H1 (cell line): ENCODE measurements around the gene PLEKHG4. TPM values are rescaled to one million over a fixed set of nuclear protein-coding genes. Genes with fewer than 3 reads are reported as not detected.

Experiments used
- CTCF ChIA-PET: fragments of 300-600 bp; sonication (Branson Sonifier 250); formaldehyde crosslinking; loops from one replicate; lab custom pipeline; 2021; ENCODE audit not compliant: partially characterized antibody; lab: Charles Lee
- POLR2A ChIA-PET: fragments of 300-600 bp; sonication (Branson Sonifier 250); formaldehyde crosslinking; loops from one replicate; lab custom pipeline; 2021; ENCODE audit warnings: inconsistent platforms; ENCODE audit not compliant: partially characterized antibody; lab: Charles Lee
- DNase-seq, 2 experiments: peaks; one replicate each; pipeline versions ENCODE4 v3.0.0 to v3.0.0-alpha.2; 2010 to 2022; ENCODE audit warnings: low spot score in 2 of 2, low read depth in 1 of 2, mixed read lengths in 1 of 2
- FAIRE-seq: peaks from 2 replicates; lab custom pipeline; 2011; peaks lifted over from hg19 to GRCh38; lab: Jason Lieb, UNC
- H2AFZ ChIP-seq: 2 replicates; pipeline ENCODE4 v1.8.1; 2012; ENCODE audit warnings: low read length, inconsistent platforms
- H2AK5ac ChIP-seq: 2 replicates; pipeline ENCODE4 v1.6.1; 2013; ENCODE audit warnings: low read depth, low read length
- H2BK120ac ChIP-seq: replicated peaks from 2 replicates; pipeline ENCODE3; 2013; ENCODE audit warnings: low read depth, low read length, inconsistent platforms
- H2BK12ac ChIP-seq: 2 replicates; pipeline ENCODE4 v1.6.1; 2013; ENCODE audit warnings: low read depth, low read length
- H2BK15ac ChIP-seq: 2 replicates; pipeline ENCODE4 v1.6.1; 2013; ENCODE audit warnings: low read length
- H2BK20ac ChIP-seq: 2 replicates; pipeline ENCODE4 v1.6.1; 2013; ENCODE audit warnings: low read length
- H2BK5ac ChIP-seq: 2 replicates; pipeline ENCODE4 v1.6.1; 2013; ENCODE audit warnings: low read depth, low read length
- H3K14ac ChIP-seq: 2 replicates; pipeline ENCODE4 v1.6.1; 2013; ENCODE audit warnings: inconsistent platforms; ENCODE audit not compliant: insufficient read length
- H3K18ac ChIP-seq: 2 replicates; pipeline ENCODE4 v1.6.1; 2013; ENCODE audit warnings: low read length; ENCODE audit errors: extremely low read depth
- H3K23ac ChIP-seq: 2 replicates; pipeline ENCODE4 v1.6.1; 2013; ENCODE audit warnings: inconsistent platforms; ENCODE audit not compliant: insufficient read length
- H3K23me2 ChIP-seq: 2 replicates; pipeline ENCODE4 v1.6.1; 2013; ENCODE audit warnings: low read depth, low read length
- H3K27ac ChIP-seq: 2 replicates; pipeline ENCODE4 v1.6.1; 2011; ENCODE audit warnings: low read depth, low read length, inconsistent platforms
- H3K27me3 ChIP-seq, 4 experiments: replicated peaks in 1 of 4; 1 replicate in 1 of 4; 2 replicates in 3 of 4; pipeline versions ENCODE4 v1.6.1 to v1.8.1; 2011 to 2013; ENCODE audit warnings: low read length in 3 of 4, mild to moderate bottlenecking in 3 of 4, inconsistent platforms in 2 of 4, mixed read lengths in 2 of 4, moderate library complexity in 1 of 4; ENCODE audit not compliant: control insufficient read depth in 3 of 4, insufficient read depth in 3 of 4; ENCODE audit errors: extremely low read depth in 1 of 4
- H3K36me3 ChIP-seq, 4 experiments: 2 replicates each; pipeline versions ENCODE4 v1.6.1 to v1.8.1; 2011 to 2013; ENCODE audit warnings: mild to moderate bottlenecking in 4 of 4, low read length in 3 of 4, moderate library complexity in 2 of 4, control low read depth in 1 of 4, inconsistent platforms in 1 of 4; ENCODE audit not compliant: insufficient read depth in 4 of 4, control insufficient read depth in 2 of 4
- H3K4ac ChIP-seq: replicated peaks from 2 replicates; pipeline ENCODE3; 2013; ENCODE audit warnings: low read length, low read depth, mixed read lengths, inconsistent platforms; ENCODE audit not compliant: insufficient read length
- H3K4me1 ChIP-seq, 4 experiments: replicated peaks in 1 of 4; 1 replicate in 1 of 4; 2 replicates in 3 of 4; pipeline versions ENCODE4 v1.6.1 to v1.8.1; 2011 to 2013; ENCODE audit warnings: low read length in 3 of 4, inconsistent platforms in 2 of 4, mixed read lengths in 1 of 4; ENCODE audit not compliant: insufficient read depth in 4 of 4, control insufficient read depth in 3 of 4
- H3K4me2 ChIP-seq, 2 experiments: 2 replicates each; pipeline versions ENCODE4 v1.6.1 to v1.8.1; 2011 to 2013; ENCODE audit warnings: low read depth in 2 of 2, low read length in 2 of 2, control low read depth in 1 of 2, inconsistent platforms in 1 of 2, mild to moderate bottlenecking in 1 of 2; ENCODE audit not compliant: insufficient read depth in 1 of 2
- H3K4me3 ChIP-seq, 4 experiments: fragments of 200-600, 300-600 bp in 1 of 4; sonication (generic), shearing (Covaris generic), sonication (Bioruptor Twin) in 1 of 4; 2 replicates each; pipeline versions ENCODE4 v1.5.1 to v1.8.1; 2011 to 2016; ENCODE audit warnings: low read length in 4 of 4, low read depth in 3 of 4, control low read depth in 2 of 4, inconsistent platforms in 2 of 4, mild to moderate bottlenecking in 2 of 4, mixed read lengths in 1 of 4, moderate library complexity in 1 of 4; ENCODE audit not compliant: insufficient read depth in 2 of 4; ENCODE audit errors: extremely low read depth in 1 of 4
- H3K56ac ChIP-seq: replicated peaks from 2 replicates; pipeline ENCODE3; 2013; ENCODE audit warnings: low read depth, mild to moderate bottlenecking, mixed read lengths, low read length, inconsistent platforms; ENCODE audit not compliant: insufficient read length
- H3K79me1 ChIP-seq: 2 replicates; pipeline ENCODE4 v1.6.1; 2013; ENCODE audit warnings: low read depth, low read length, control low read depth
- H3K79me2 ChIP-seq, 2 experiments: 2 replicates each; pipeline versions ENCODE4 v1.6.1 to v1.8.1; 2012 to 2013; ENCODE audit warnings: low read length in 2 of 2, mild to moderate bottlenecking in 2 of 2, inconsistent platforms in 1 of 2; ENCODE audit not compliant: insufficient read depth in 2 of 2, control insufficient read depth in 1 of 2
- H3K9ac ChIP-seq, 4 experiments: replicated peaks in 1 of 4; 1 replicate in 1 of 4; 2 replicates in 3 of 4; pipeline versions ENCODE4 v1.6.1 to v1.8.1; 2011 to 2013; ENCODE audit warnings: low read depth in 3 of 4, low read length in 3 of 4, control low read depth in 2 of 4, mild to moderate bottlenecking in 2 of 4, moderate library complexity in 2 of 4, inconsistent platforms in 1 of 4; ENCODE audit errors: extremely low read depth in 1 of 4
- H3K9me3 ChIP-seq, 2 experiments: 2 replicates each; pipeline versions ENCODE4 v1.6.1 to v1.8.1; 2012 to 2013; ENCODE audit warnings: mild to moderate bottlenecking in 2 of 2, moderate library complexity in 2 of 2, control low read depth in 1 of 2, inconsistent platforms in 1 of 2, low read depth in 1 of 2, low read length in 1 of 2, mixed read lengths in 1 of 2; ENCODE audit not compliant: insufficient read depth in 2 of 2
- H4K20me1 ChIP-seq, 2 experiments: replicated peaks in 1 of 2; 2 replicates each; pipeline versions ENCODE3 to v1.8.1; 2011 to 2013; ENCODE audit warnings: inconsistent platforms in 2 of 2, low read length in 2 of 2, mild to moderate bottlenecking in 1 of 2; ENCODE audit not compliant: insufficient read depth in 2 of 2, control insufficient read depth in 1 of 2
- H4K5ac ChIP-seq: 2 replicates; pipeline ENCODE4 v1.6.1; 2013; ENCODE audit warnings: low read length, low read depth, mixed read lengths, inconsistent platforms; ENCODE audit not compliant: insufficient read length
- H4K8ac ChIP-seq: 2 replicates; pipeline ENCODE4 v1.8.0; 2013; ENCODE audit warnings: mild to moderate bottlenecking, moderate library complexity, low read length, inconsistent platforms; ENCODE audit not compliant: insufficient read depth; ENCODE audit errors: extremely low read depth
- H4K91ac ChIP-seq: replicated peaks from 2 replicates; pipeline ENCODE3; 2013; ENCODE audit warnings: low read length, mixed read lengths, inconsistent platforms; ENCODE audit not compliant: insufficient read length
- BRCA1 ChIP-seq: IDR thresholded peaks from 2 replicates; pipeline ENCODE4 v1.6.1; 2012; ENCODE audit warnings: low read depth, low read length, improper control_type of control experiment
- CREB1 ChIP-seq: IDR thresholded peaks from 2 replicates; pipeline ENCODE4 v1.6.1; 2012; ENCODE audit warnings: inconsistent platforms
- FOSL1 ChIP-seq: IDR thresholded peaks from 2 replicates; pipeline ENCODE4 v1.6.1; 2011; ENCODE audit warnings: mild to moderate bottlenecking, low read depth, low read length, moderate library complexity; ENCODE audit not compliant: insufficient read depth
- JUND ChIP-seq: IDR thresholded peaks from 2 replicates; pipeline ENCODE4 v1.6.1; 2011; ENCODE audit warnings: mild to moderate bottlenecking, improper control_type of control experiment, low read length
- MAFK ChIP-seq: IDR thresholded peaks from 2 replicates; pipeline ENCODE4 v1.6.1; 2012; ENCODE audit warnings: low read depth, mild to moderate bottlenecking, improper control_type of control experiment, low read length
- MAX ChIP-seq: IDR thresholded peaks from 2 replicates; pipeline ENCODE4 v1.6.1; 2012; ENCODE audit warnings: inconsistent platforms
- RAD21 ChIP-seq, 2 experiments: IDR thresholded peaks in 1 of 2; conservative IDR thresholded peaks in 1 of 2; 2 replicates each; pipeline ENCODE4 v1.6.1; 2011; ENCODE audit warnings: low read depth in 2 of 2, low read length in 2 of 2, improper control_type of control experiment in 1 of 2, inconsistent platforms in 1 of 2, mild to moderate bottlenecking in 1 of 2, moderate library complexity in 1 of 2
- TAF7 ChIP-seq: optimal IDR thresholded peaks from 2 replicates; pipeline ENCODE3; 2011; ENCODE audit warnings: low read depth, mild to moderate bottlenecking, inconsistent platforms, low read length, moderate library complexity, borderline replicate concordance
- TBP ChIP-seq: IDR thresholded peaks from 2 replicates; pipeline ENCODE4 v1.6.1; 2011; ENCODE audit warnings: low read depth, low read length, improper control_type of control experiment
- YY1 ChIP-seq: IDR thresholded peaks from 2 replicates; pipeline ENCODE4 v1.6.1; 2011; ENCODE audit warnings: low read depth, mild to moderate bottlenecking, low read length
- WGBS, 2 experiments: shearing (Covaris generic) in 1 of 2; methylation state at CpG; one replicate each; pipeline versions ENCODE4 v1.1.6 to v1.1.7; 2013 to 2015; ENCODE audit warnings: low lambda C conversion rate in 2 of 2, mixed read lengths in 2 of 2, inconsistent platforms in 1 of 2, low coverage in 1 of 2, missing lambda C conversion rate in 1 of 2; ENCODE audit not compliant: insufficient replicate concordance in 2 of 2, insufficient coverage in 1 of 2, insufficient read length in 1 of 2; ENCODE audit errors: extremely low coverage in 1 of 2, missing lambda C conversion rate in 1 of 2; 5-methylcytosine and 5-hydroxymethylcytosine counted together
- polyA plus RNA-seq, 7 experiments: library from polyadenylated mRNA; depleted of rRNA in 3 of 7; stranded (reverse) in 5 of 7; unstranded in 2 of 7; fragments of >200 nt in 5 of 7; fragments of 200-250 nt in 2 of 7; gene quantifications; 1 replicate in 5 of 7; 2 replicates in 1 of 7; 4 replicates in 1 of 7; pipeline versions ENCODE4 v1.2.1 to v1.2.3, GENCODE V29; 2011 to 2013; ENCODE audit warnings: missing spikeins in 2 of 7, mixed read lengths in 2 of 7
- total RNA-seq: library from RNA; stranded (reverse); fragmentation: NEBNext Ultra II Directional; extraction: Animal tissue kit (Norgen Biotek cat#: 25700); gene quantifications from 2 replicates; pipeline ENCODE4 v1.2.1, GENCODE V29; 2021

Gene PLEKHG4
- total and polyA plus RNA-seq, 2 of the 8 experiments (the other 6 are each of a cell fraction or from before 2014, with no cell fraction given) = 7.7 to 11.1 TPM

DNA sequence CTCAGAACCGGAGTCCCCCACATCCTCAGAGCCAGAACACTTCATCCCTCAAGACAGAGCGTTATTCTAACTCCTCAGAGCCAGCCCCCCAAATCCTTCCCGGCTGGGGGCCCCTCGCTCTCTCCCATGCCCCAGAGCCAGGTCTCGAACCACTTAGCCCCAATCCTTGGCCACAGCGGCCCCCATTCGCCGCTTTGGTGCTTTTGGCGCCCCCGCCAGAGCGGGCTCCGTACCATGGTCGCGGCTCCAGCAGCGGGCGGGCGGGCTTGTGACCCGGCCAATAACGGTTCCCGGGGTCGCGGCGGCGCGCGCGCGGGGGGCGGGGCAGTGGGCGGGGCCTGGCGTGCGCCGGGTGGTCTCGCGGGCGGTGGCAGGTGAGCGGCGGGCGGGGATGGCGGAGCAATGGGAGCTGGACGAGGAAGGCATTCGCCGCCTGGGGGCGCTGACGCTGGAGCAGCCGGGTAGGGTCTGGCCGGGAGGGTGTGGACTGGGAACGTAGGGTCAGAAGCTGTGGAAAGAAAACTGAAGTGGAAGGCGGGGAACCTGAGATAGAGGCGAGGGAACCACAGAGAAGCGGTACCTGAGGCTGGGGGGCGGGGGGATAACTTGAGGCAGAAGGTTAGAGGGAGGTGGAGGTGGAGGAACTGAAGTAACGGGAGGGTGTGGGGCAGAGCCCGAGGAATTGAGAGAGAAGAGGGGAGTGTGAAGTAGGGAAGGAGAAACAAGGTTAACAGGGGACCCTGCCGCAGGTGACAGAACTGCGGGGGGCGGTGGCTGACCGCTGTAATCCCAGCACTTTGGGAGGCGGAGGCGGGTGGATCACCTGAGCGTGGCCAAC lies 47.4 kb downstream of the PLEKHG4 start, which contains the start of the genes KCTD19 and LRRC36:
KCTD19 (minus strand) TSS at position 270 of the 838 bp plus-strand sequence; CDS start at position 236, 34 bp downstream.
LRRC36 (plus strand) TSS at position 344 of the 838 bp plus-strand sequence; CDS start at position 392, 48 bp downstream.
- Histone ChIP-seq H3K27ac (no peak within 1 kb of the TSS), H3K36me3 (no peaks in the 10 kb centered on the region), H3K9me3 (no peaks in the 10 kb centered on the region), H2AFZ (0 out of 2 replicates have a peak within 1 kb of the TSS, but pooled peaks have one; percentile 90), H2BK120ac (no peak within 1 kb of the TSS), H2BK15ac (no peak within 1 kb of the TSS), H2BK5ac (no peak within 1 kb of the TSS; the same call in 1 of the 2 replicates), H4K5ac (no peak within 1 kb of the TSS), H3K79me2 (no peaks in the 10 kb centered on the region), H3K9ac (no peak within 1 kb of the TSS), H2BK12ac (no peak within 1 kb of the TSS; the same call in 1 of the 2 replicates), H4K8ac (no peak within 1 kb of the TSS; the same call in none of the 2 replicates), H2BK20ac (no peak within 1 kb of the TSS), H3K14ac (no peak within 1 kb of the TSS), H3K4me3 (peak within 1 kb of the TSS; percentile 36 to 68 (median 52)), H4K20me1 (no peaks in the 10 kb centered on the region), H3K56ac (no peak within 1 kb of the TSS), H2AK5ac (no peak within 1 kb of the TSS), H4K91ac (no peak within 1 kb of the TSS), H3K23me2 (peaks cover 7% of the 10 kb centered on the region; the same call in 1 of the 2 replicates), H3K23ac (no peak within 1 kb of the TSS), H3K4me2 (peak within 1 kb of the TSS; percentile 50 to 80), H3K79me1 (no peaks in the 10 kb centered on the region), H3K27me3 (peaks cover 0 to 4% (median under 1%) of the 10 kb centered on the region in 4 experiments; a peak in 3 of 7 replicates), H3K4ac (no peak within 1 kb of the TSS), H3K18ac (no peak within 1 kb of the TSS), H3K4me1 (no peaks in the 10 kb centered on the region; a peak in 1 of 7 replicates)
- 11% methylated on average over 21 of the region's 61 CpGs; no CpG with 5 or more reads in 1 of the 2 experiments for WGBS, 2 experiments
- ChIA-PET POLR2A (interaction anchor here (0.9 to 1.7 kb wide), 3 partner anchors 9 to 29 kb away, joined by 3 read pairs; no protein-coding TSS in a partner anchor), CTCF (interaction anchor here (0.7 to 4.4 kb wide), 37 partner anchors 9 to 436 kb away, joined by 3 to 22 read pairs (median 5); partner anchors contain the start of genes FHOD1, HSD11B2 and TPPP3)
- peak; percentile 73 to 100 for DNase-seq
- FAIRE-seq = no peak
- peak; percentile 24; the same call in 1 of the 2 replicates for TF ChIP-seq BRCA1
- no peak for TF ChIP-seq TAF7
- peak; percentile 75; the same call in 1 of the 2 replicates for TF ChIP-seq FOSL1
- 0 out of 2 replicates have a peak, but pooled peaks have one; percentile 32 for TF ChIP-seq JUND
- TF ChIP-seq MAFK = no peak
- 0 out of 2 replicates have a peak, but pooled peaks have one; percentile 21 for TF ChIP-seq TBP
- peak; percentile 51 for TF ChIP-seq CREB1
- peak; percentile 23; the same call in 1 of the 2 replicates for TF ChIP-seq MAX
- peak; percentile 53 to 59 for TF ChIP-seq RAD21 (IDR thresholded peaks at IDR 0.05 in 1 of 2, conservative IDR thresholded peaks at IDR 0.05 in 1 of 2; ENCODE audit: low read depth in 2 of 2, low read length in 2 of 2)
- TF ChIP-seq YY1 = peak; percentile 70; the same call in 1 of the 2 replicates
